HG02885 (cell line): ENCODE measurements around the gene MTO1.
"Not testable (repeated sequence)": the region's sequence is repeated elsewhere in the genome, so short reads cannot be mapped to it uniquely, and the experiment has no call there.

Experiments
- ATAC-seq: cut with Tn5 transposase; IDR thresholded peaks from one replicate; pipeline ENCODE4 v1.9.1; 2021; ENCODE audit warnings: mild to moderate bottlenecking; ENCODE audit not compliant: unreplicated experiment, poor library complexity

MTO1 gene

DNA sequence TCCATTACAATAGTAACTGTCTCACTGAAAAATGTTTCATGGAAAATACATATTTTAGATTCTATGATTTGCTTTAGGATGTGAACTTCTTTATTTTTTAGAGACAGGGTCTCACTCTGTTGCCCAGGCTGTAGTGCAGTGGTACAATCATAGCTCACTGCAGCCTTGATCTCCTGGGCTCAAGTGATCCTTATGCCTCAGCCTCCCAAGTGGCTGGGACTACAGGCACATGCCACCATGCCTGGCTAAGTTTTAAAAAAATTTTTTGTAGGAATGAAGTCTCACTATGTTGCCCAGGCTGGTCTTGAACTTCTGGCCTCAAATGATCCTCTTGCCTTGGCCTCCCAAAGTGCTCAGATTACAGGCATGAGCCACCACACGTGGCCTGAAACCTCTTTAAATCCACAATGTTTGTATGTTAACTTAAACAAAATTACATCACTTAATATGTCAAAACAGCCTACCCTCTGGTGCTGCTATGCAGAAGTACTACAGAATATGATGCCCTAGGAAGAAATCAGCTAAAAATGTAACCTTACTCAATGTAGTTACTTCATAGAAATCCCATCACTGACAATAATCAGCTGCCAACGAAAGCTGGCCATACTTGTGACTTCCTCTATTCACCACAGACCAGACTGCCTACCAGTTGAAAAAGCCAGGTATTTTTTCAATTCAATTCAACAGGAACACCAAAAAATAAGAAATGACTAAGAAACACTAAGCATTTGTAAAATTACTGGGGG lies 41.7 kb downstream of the MTO1 start:
- ATAC-seq, result no peak

DNA sequence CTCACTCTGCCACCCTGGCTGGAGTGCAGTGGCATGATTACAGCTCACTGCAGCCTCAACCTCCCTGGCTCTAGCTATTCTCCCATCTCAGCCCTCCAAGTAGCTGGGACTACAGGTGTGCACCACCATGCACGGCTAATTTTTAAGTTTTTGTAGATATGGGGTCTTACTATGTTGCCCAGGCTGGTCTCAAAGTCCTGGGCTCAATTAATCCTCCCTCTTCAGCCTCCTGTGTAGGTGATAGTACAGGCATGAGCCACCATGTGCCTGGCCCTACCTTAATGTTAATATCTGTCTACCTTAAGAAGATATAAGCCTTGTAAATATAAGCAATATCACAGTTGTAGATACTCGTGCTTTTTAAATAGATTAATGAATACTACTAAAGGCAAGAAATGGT lies 42.6 kb downstream of the MTO1 start:
- ATAC-seq, result no peak

DNA sequence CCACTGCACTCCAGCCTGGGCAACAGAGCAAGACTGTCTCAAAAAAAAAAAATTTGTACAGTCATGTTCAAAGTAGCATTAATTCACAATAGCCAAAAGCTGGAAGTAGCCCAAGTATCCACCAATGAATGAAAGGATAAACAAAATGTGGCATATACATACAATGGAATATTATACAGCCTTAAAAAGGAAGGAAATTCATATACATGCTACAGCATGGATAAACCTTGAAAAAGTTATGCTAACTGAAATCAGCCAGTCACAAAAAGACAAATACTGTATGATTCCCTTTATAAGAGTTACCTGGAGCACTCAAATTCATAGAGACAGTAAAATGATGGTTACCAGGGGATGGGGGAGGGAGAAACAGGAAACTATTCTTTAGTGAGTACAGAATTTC lies 43.6 kb downstream of the MTO1 start:
- ATAC-seq, result no peak

DNA sequence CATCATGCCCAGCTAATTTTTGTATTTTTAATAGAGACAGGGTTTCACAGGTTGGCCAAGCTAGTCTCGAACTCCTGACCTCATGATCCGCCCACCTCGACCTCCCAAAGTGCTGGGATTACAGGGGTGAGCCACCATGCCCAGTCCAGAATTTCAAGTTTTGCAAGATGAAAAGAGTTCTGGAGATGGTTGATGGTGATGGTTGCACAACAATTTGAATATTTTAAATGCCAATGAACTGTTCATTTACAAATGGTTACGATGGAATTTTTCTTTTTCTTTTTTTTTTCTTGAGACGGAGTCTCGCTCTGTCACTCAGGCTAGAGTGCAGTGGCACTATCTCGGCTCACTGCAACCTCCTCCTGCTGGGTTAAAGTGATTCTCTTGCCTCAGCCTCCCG lies 44.2 kb downstream of the MTO1 start:
- not testable (repeated sequence) for ATAC-seq

DNA sequence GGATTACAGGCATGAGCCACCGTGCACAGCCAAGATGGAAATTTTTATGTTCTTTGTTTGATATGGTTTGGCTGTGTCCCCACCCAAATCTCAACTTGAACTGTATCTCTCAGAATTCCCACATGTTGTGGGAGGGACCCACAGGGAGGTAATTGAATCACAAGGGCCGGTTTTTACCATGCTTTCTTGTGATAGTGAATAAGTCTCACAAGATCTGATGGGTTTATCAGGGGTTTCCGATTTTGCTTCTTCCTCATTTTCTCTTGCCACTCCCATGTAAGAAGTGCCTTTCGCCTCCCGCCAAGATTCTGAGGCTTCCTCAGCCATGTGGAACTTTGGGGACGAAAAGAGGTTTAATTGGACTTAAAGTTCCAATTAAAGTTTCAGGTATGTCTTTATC lies 44.7 kb downstream of the MTO1 start:
- ATAC-seq, result no peak

DNA sequence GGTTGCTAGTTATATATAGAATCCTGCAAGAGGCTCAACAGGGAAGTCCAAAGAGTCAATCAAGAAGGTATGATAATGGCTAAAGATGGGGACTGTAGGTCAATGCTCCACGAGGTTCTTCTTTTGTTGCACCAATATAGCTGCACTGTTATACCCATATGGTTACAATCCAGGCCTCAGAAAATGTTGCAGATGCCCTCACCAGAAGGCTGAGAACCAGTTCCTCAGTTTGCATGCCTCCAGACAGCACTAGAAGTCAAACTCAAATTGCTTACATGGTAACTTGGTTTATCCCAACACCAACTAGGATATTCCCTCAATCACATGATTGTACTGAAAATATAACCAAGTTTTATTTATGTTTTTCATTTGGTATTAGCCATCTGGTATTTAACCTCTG lies 47.2 kb downstream of the MTO1 start:
- ATAC-seq, result no peak

DNA sequence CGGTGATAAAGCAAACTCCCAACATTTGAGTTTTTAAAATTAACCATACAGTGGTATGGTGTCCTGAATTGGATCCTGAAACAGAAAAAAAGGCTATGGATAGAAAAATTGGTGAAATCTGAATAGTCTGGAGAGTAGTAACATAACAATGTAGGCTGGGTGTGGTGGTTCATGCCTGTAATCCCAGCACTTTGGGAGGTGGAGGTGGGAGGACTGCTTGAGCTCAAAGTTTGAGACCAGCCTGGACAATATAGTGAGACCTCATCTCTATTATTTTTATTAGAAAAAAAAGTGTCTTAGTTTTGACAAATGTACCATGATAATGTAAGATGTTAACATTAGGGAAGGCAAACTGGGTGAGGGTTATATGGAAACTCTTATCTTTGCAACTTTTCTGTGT lies 48.3 kb downstream of the MTO1 start:
- ATAC-seq, result no peak

DNA sequence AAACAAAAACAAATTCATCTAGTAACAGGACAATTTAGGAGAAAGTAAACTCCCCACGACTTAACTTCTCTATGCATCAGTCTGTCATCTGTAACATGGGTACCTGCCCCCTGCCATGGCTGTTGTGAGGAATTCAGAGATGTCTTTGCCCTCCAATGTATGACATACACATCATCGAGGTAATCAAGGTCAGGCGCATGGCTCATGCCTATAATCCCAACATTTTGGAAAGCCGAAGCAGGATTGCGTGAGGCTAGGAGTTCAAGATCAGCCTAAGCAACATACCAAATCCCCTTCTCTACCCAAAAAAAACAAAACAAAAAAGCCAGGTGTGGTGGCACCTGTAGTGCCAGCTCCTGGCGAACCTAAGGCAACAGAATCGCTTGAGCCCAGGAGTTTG lies 50.3 kb downstream of the MTO1 start:
- ATAC-seq, result no peak

DNA sequence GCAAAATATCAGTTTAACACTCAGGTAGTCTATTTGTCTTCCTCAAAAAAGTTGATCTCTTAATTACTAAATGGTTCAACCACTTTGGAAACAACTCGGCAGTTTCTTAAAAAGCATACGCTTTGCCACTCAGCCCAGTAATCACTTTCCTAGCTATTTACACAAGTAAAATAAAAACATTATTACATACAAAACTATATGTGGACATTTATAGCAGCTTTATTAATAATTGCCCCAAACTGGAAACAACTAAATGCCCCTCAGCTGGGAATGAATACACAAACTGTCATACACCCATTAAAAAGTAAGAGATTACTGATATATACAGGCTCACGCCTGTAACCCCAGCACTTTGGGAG lies 51.9 kb downstream of the MTO1 start:
- peak; percentile 0 for ATAC-seq

DNA sequence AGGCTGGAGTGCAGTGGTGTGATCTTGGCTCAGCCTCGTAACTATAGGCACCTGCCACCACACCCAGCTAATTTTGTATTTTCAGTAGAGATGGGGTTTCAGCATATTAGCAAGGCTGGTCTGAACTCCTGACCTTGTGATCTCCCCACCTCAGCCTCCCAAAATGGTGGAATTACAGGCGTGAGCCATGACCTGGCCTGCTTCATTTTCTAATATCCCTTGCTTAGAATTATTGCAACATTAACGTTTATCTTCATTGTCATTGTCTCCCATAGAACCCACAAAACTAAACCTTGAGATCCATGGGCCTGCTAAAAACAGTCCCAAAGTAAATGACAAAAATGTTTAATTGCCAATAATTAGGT lies 53.2 kb downstream of the MTO1 start:
- peak; percentile 19 for ATAC-seq

DNA sequence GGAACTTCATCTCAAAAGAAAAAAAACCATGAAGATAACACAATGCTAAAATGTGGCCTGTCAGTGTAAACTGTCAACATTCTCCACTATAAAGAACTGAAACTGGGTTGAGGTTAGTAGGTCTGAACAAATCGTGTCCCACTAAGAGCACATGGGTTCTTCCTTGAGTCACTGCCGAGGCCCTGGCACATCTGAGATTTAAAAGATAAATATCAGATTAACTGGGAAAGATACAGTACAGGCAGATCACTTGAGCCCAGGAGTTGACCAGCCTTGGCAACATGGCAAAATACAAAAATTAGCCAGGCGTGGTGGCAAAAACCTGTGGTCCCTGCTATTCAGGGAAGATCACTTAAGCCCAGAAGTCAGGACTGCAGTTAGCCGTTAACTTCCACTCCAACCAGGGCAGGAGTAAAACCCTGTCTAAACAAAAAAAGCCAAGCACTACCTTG lies 53.7 kb downstream of the MTO1 start:
- peak; percentile 45 for ATAC-seq

DNA sequence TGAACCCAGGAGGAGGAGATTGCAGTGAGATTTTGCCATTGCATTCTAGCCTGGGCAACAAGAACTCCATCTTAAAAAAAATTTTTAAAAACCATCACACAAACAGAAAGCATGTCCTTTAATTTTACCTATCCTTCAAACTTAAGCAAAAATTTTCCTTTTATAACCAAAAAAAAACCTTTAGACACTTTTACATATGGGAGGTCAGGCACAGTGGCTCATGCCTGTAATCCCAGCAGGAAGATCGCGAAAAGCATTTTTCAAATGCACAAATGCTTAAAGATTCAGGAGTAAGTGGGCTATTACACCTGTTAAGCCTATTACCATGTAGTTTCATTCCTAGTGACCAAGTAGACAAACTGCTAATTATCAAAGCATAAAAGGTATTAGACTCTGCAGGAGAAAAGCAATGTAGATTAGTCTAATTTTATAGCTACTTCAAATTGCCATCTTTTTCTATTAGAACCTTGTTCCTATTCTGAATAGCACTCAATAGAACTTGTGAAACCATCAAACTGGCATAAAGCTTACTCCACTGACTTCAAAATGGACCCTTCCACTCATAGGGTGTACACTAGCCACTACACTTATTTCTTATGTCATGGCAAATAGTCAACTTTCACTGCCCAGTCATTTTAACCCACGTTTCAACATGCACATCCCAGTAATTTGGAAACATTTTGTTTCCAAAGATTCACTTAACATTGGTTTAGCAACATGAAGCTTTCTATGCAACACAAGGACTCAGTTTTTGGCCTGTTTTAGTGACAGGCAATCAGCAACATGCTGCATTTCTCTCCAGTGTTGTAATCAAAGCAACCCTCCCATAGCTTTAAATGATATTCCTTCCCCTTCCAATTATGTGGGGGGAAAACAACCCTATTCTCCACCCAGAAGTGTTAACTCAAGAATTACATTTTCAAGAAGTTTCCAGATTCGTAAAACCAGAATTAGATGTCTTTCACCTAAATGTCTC lies 55.3 kb downstream of the MTO1 start:
- ATAC-seq, result no peak

DNA sequence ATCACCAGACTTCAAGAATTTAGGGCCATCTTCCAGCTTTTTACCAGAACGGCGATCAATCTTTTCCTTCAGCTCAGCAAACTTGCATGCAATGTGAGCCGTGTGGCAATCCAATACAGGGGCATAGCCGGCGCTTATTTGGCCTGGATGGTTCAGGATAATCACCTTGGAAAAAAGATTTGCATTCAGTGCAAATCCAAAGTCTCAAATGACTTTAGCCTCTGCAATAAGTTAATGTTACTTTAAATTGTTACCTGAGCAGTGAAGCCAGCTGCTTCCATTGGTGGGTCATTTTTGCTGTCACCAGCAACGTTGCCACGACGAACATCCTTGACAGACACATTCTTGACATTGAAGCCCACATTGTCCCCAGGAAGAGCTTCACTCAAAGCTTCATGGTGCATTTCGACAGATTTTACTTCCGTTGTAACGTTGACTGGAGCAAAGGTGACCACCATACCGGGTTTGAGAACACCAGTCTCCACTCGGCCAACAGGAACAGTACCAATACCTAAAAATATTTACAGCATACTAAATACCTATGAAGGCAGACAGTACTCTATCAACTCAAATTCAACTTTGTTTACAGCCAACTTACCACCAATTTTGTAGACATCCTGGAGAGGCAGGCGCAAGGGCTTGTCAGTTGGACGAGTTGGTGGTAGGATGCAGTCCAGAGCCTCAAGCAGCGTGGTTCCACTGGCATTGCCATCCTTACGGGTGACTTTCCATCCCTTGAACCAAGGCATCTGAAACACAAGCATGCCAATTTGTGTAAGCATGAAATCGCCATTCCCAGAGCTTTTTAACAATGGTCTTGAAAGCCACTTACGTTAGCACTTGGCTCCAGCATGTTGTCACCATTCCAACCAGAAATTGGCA lies 56.8 kb downstream of the MTO1 start:
- not testable (repeated sequence) for ATAC-seq

DNA sequence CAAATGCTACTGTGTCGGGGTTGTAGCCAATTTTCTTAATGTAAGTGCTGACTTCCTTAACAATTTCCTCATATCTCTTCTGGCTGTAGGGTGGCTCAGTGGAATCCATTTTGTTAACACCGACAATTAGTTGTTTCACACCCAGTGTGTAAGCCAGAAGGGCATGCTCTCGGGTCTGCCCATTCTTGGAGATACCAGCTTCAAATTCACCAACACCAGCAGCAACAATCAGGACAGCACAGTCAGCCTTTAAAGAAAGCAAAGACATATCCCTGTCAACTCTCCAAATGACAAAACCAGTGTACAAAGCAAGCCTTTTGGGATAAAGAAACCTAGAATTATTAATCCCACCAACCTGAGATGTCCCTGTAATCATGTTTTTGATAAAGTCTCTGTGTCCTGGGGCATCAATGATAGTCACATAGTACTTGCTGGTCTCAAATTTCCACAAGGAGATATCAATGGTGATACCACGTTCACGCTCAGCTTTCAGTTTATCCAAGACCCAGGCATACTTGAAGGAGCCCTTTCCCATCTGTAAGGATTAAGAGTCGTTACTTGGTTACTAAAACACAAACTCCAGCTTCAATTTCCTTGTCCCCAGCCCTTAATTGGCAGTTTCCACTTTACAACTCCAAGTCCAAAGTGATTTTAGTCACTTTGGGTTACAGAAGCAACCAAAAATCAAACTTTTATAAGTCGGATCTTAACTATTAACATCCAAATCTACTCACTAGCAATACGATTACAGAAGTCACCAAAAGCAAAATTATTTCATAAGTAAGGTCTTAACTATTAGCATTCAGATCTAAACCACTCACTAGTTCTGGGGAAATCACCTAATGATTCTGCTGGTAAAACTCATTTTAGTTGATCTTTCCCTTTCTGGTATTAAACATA lies 57.7 kb downstream of the MTO1 start:
- not testable (repeated sequence) for ATAC-seq

DNA sequence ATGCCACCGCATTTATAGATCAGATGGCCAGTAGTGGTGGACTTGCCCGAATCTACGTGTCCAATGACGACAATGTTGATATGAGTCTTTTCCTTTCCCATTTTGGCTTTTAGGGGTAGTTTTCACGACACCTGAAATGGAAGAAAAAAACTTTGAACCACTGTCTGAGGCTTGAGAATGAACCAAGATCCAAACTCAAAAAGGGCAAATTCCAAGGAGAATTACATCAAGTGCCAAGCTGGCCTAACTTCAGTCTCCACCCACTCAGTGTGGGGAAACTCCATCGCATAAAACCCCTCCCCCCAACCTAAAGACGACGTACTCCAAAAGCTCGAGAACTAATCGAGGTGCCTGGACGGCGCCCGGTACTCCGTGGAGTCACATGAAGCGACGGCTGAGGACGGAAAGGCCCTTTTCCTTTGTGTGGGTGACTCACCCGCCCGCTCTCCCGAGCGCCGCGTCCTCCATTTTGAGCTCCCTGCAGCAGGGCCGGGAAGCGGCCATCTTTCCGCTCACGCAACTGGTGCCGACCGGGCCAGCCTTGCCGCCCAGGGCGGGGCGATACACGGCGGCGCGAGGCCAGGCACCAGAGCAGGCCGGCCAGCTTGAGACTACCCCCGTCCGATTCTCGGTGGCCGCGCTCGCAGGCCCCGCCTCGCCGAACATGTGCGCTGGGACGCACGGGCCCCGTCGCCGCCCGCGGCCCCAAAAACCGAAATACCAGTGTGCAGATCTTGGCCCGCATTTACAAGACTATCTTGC lies 58.6 kb downstream of the MTO1 start:
- ATAC-seq, result no peak

DNA sequence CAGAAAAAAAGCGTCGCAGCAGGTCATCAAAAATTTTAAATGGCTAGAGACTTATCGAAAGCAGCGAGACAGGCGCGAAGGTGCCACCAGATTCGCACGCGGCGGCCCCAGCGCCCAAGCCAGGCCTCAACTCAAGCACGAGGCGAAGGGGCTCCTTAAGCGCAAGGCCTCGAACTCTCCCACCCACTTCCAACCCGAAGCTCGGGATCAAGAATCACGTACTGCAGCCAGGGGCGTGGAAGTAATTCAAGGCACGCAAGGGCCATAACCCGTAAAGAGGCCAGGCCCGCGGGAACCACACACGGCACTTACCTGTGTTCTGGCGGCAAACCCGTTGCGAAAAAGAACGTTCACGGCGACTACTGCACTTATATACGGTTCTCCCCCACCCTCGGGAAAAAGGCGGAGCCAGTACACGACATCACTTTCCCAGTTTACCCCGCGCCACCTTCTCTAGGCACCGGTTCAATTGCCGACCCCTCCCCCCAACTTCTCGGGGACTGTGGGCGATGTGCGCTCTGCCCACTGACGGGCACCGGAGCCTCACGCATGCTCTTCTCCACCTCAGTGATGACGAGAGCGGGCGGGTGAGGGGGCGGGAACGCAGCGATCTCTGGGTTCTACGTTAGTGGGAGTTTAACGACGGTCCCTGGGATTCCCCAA lies 59.3 kb downstream of the MTO1 start, which contains the start of gene EEF1A1:
TSS of gene EEF1A1 (minus strand) at position 345 of the 663 bp plus-strand sequence. CDS start 1,006 bp downstream, outside the sequence.
- ATAC-seq, result peak; percentile 66

DNA sequence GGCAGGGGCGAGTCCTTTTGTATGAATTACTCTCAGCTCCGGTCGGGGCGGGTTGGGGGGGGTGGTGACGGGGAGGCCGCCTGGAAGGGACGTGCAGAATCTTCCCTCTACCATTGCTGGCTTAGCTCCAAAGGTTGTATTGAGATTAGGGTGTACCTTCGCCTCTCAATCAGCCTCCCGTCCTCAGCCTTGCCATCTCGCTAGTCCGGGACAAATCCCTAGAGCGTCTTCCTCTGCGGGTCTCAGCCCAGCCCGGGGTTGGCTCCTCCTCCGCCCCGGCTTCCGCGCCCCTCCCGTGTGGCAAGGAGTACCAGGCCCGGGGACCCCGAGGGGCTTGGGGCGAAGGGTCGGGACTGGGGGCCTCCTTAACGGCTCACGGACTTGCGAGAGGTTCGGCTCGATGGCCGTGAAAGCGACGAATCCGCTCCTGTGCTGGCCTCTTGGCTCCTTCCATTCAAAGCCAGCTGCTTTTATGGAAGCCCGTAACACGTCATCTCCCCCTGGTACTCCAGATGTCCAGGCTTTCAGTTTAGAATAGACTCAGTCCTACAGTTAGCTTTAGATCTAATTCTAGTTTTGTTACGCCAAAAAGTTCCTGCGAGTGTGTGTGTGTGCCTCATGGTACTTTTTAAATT lies 59.9 kb downstream of the MTO1 start:
- peak; percentile 37 for ATAC-seq
